Fibroblast of villous mesenchyme (primary cell): ENCODE results near the gene GLIPR2. TPM values are rescaled to one million over a fixed set of nuclear protein-coding genes. Genes with fewer than 3 reads are reported as not detected.
"Not testable (repeated sequence)": the region's sequence is repeated elsewhere in the genome, so short reads cannot be mapped to it uniquely, and the experiment has no call there.

Experiments
- DNase-seq: peaks from one replicate; pipeline ENCODE4 v3.0.0-alpha.2; 2010; ENCODE audit warnings: low read depth
- H3K4me3 ChIP-seq: 2 replicates; pipeline ENCODE4 v1.5.1; 2011; ENCODE audit warnings: low read depth, mild to moderate bottlenecking, low read length
- CTCF ChIP-seq: IDR thresholded peaks from 2 replicates; pipeline ENCODE4 v1.5.1; 2012; ENCODE audit warnings: low read depth, mild to moderate bottlenecking, low read length; ENCODE audit not compliant: insufficient read depth
- total RNA-seq: library from RNA; depleted of rRNA; stranded (reverse); fragments of >200 nt; gene quantifications from 2 replicates; pipeline ENCODE4 v1.2.3, GENCODE V29; 2012

GLIPR2 gene
- total RNA-seq, 1 donor, result 29.4 TPM

GRCh38 chr9:36128349-36128748 is 8.2 kb upstream of the GLIPR2 start:
- no peak overlapping the region for H3K4me3 ChIP-seq
- no peak for DNase-seq
- TF ChIP-seq CTCF, result no peak

- TF ChIP-seq CTCF, result no peak
- no peak for DNase-seq
- H3K4me3 ChIP-seq, result no peak overlapping the region
Measured at GRCh38 chr9:36129139-36129538, 7.4 kb upstream of the GLIPR2 start.

- not testable (repeated sequence) for DNase-seq, H3K4me3 ChIP-seq
Measured at GRCh38 chr9:36131666-36132065, 4.9 kb upstream of the GLIPR2 start.

GRCh38 chr9:36132086-36132485 is 4.4 kb upstream of the GLIPR2 start:
- peak; percentile 47 for DNase-seq
- no peak overlapping the region for H3K4me3 ChIP-seq
- no peak for TF ChIP-seq CTCF

- H3K4me3 ChIP-seq, result no peak overlapping the region
- no peak for DNase-seq
- TF ChIP-seq CTCF, result no peak
Measured at GRCh38 chr9:36134761-36135505, 1.6 kb upstream of the GLIPR2 start.

- peak overlapping the region; percentile 77 for H3K4me3 ChIP-seq
- no peak for DNase-seq
- no peak for TF ChIP-seq CTCF
Measured at GRCh38 chr9:36135741-36136271, 727 bp upstream of the GLIPR2 start.

GRCh38 chr9:36136894-36137391 is 410 bp downstream of the GLIPR2 start:
- peak overlapping the region; percentile 77 for H3K4me3 ChIP-seq
- no peak for TF ChIP-seq CTCF
- peak; percentile 18 for DNase-seq
